IMR-90 (cell line): ENCODE results near the gene CSRNP3. TPM values are rescaled to one million over a fixed set of nuclear protein-coding genes. Genes with fewer than 3 reads are reported as not detected.

Experiments
- ATAC-seq: fragments of 200-7000 bp; cut with Tn5 transposase; 2 replicates; pipeline ENCODE4 v1.9.1; 2020; ENCODE audit warnings: low read depth, mild to moderate bottlenecking, moderate library complexity
- BruUV-seq: library from RNA; stranded (reverse); fragments of 400-500 nt; replicated peaks from 2 replicates; lab custom pipeline; 2021; lab: Mats Ljungman, UMichigan
- CTCF ChIA-PET: fragments of 300-600 bp; formaldehyde crosslinking; extraction: SDS; loops from one replicate; lab custom pipeline; 2021; ENCODE audit warnings: antibody characterized with exemption; lab: Yijun Ruan, JAX
- POLR2A ChIA-PET: fragments of 300-600 bp; sonication (Branson Sonifier 250); formaldehyde crosslinking; loops from one replicate; lab custom pipeline; 2022; ENCODE audit warnings: antibody characterized with exemption; ENCODE audit not compliant: unreplicated experiment; lab: Charles Lee
- DNase-seq: peaks from one replicate; pipeline ENCODE4 v3.0.0; 2013
- H2AFZ ChIP-seq: replicated peaks from 2 replicates; pipeline ENCODE3; 2013; ENCODE audit warnings: low read length, mild to moderate bottlenecking; ENCODE audit not compliant: poor library complexity
- H2AK5ac ChIP-seq: 2 replicates; pipeline ENCODE4 v1.6.1; 2013; ENCODE audit warnings: low read depth, low read length, inconsistent platforms
- H2AK9ac ChIP-seq: replicated peaks from 2 replicates; pipeline ENCODE3; 2013; ENCODE audit warnings: mild to moderate bottlenecking, low read depth, low read length, moderate library complexity; ENCODE audit not compliant: poor library complexity
- H2BK120ac ChIP-seq: 2 replicates; pipeline ENCODE4 v1.6.1; 2013; ENCODE audit warnings: low read depth, low read length, inconsistent platforms
- H2BK15ac ChIP-seq: 3 replicates; pipeline ENCODE4 v1.6.1; 2013; ENCODE audit warnings: low read depth, low read length, inconsistent platforms
- H2BK20ac ChIP-seq: 2 replicates; pipeline ENCODE4 v1.6.1; 2013; ENCODE audit warnings: low read depth, mild to moderate bottlenecking, inconsistent platforms, low read length, moderate library complexity
- H2BK5ac ChIP-seq: 2 replicates; pipeline ENCODE4 v1.6.1; 2013; ENCODE audit warnings: mild to moderate bottlenecking, low read depth, low read length, inconsistent platforms; ENCODE audit not compliant: poor library complexity, severe bottlenecking
- H3K14ac ChIP-seq: replicated peaks from 2 replicates; pipeline ENCODE4 v1.6.1; 2013; ENCODE audit warnings: low read depth, low read length, inconsistent platforms
- H3K18ac ChIP-seq: 2 replicates; pipeline ENCODE4 v1.6.1; 2013; ENCODE audit warnings: low read depth, low read length, control low read depth
- H3K23ac ChIP-seq: 2 replicates; pipeline ENCODE4 v1.6.1; 2013; ENCODE audit warnings: low read depth, low read length, inconsistent platforms
- H3K27ac ChIP-seq: 2 replicates; pipeline ENCODE4 v1.5.1; 2013; ENCODE audit warnings: mild to moderate bottlenecking, control low read depth, low read length; ENCODE audit not compliant: insufficient read depth
- H3K27me3 ChIP-seq: 2 replicates; pipeline ENCODE4 v1.6.1; 2013; ENCODE audit warnings: low read length; ENCODE audit not compliant: control insufficient read depth, insufficient read depth
- H3K36me3 ChIP-seq: 2 replicates; pipeline ENCODE4 v1.6.1; 2013; ENCODE audit warnings: low read length, mixed read lengths; ENCODE audit not compliant: control insufficient read depth, insufficient read depth
- H3K4ac ChIP-seq: 2 replicates; pipeline ENCODE4 v1.6.1; 2013; ENCODE audit warnings: low read depth, low read length, inconsistent platforms
- H3K4me1 ChIP-seq: 2 replicates; pipeline ENCODE4 v1.6.1; 2013; ENCODE audit warnings: low read length, mixed read lengths; ENCODE audit not compliant: control insufficient read depth, insufficient read depth
- H3K4me2 ChIP-seq: 2 replicates; pipeline ENCODE4 v1.6.1; 2013; ENCODE audit warnings: low read depth, mild to moderate bottlenecking, control low read depth, low read length, moderate library complexity
- H3K4me3 ChIP-seq: 2 replicates; pipeline ENCODE4 v1.5.1; 2013; ENCODE audit warnings: low read depth, mild to moderate bottlenecking, control low read depth, low read length, moderate library complexity; ENCODE audit not compliant: insufficient read depth
- H3K56ac ChIP-seq: 2 replicates; pipeline ENCODE4 v1.6.1; 2013; ENCODE audit warnings: low read length, inconsistent platforms; ENCODE audit not compliant: insufficient read depth; ENCODE audit errors: extremely low read depth
- H3K79me1 ChIP-seq, 2 experiments: 2 replicates each; pipeline ENCODE4 v1.6.1; 2013; ENCODE audit warnings: low read length in 2 of 2, inconsistent platforms in 1 of 2, low read depth in 1 of 2
- H3K9ac ChIP-seq: 2 replicates; pipeline ENCODE4 v1.6.1; 2013; ENCODE audit warnings: low read depth, low read length, control low read depth
- H3K9me1 ChIP-seq: 2 replicates; pipeline ENCODE4 v1.6.1; 2013; ENCODE audit warnings: low read length, inconsistent platforms; ENCODE audit not compliant: insufficient read depth
- H3K9me3 ChIP-seq: 2 replicates; pipeline ENCODE4 v1.6.1; 2013; ENCODE audit warnings: low read length; ENCODE audit not compliant: control insufficient read depth, insufficient read depth
- H4K20me1 ChIP-seq: 2 replicates; pipeline ENCODE4 v1.6.1; 2013; ENCODE audit warnings: low read length, inconsistent platforms; ENCODE audit not compliant: insufficient read depth
- H4K5ac ChIP-seq: 2 replicates; pipeline ENCODE4 v1.6.1; 2013; ENCODE audit warnings: mild to moderate bottlenecking, low read depth, low read length, control low read depth
- H4K8ac ChIP-seq, 2 experiments: 2 replicates each; pipeline ENCODE4 v1.6.1; 2013; ENCODE audit warnings: low read depth in 2 of 2, low read length in 2 of 2, control low read depth in 1 of 2, inconsistent platforms in 1 of 2
- H4K91ac ChIP-seq: 2 replicates; pipeline ENCODE4 v1.6.1; 2013; ENCODE audit warnings: low read depth, low read length, inconsistent platforms; ENCODE audit not compliant: insufficient read depth
- BHLHE40 ChIP-seq: fragments of 150-350 bp; IDR thresholded peaks from 2 replicates; pipeline ENCODE4 v1.6.1; 2016; ENCODE audit warnings: mild to moderate bottlenecking, low read depth, low read length
- CEBPB ChIP-seq: IDR thresholded peaks from 2 replicates; pipeline ENCODE4 v1.6.1; 2012; ENCODE audit warnings: low read depth, low read length, improper control_type of control experiment
- CHD1 ChIP-seq: IDR thresholded peaks from 2 replicates; pipeline ENCODE4 v1.6.1; 2012; ENCODE audit warnings: low read depth, low read length, improper control_type of control experiment
- FOS ChIP-seq: fragments of 150-350 bp; IDR thresholded peaks from 2 replicates; pipeline ENCODE4 v1.6.1; 2016; ENCODE audit warnings: low read depth, low read length
- MAFK ChIP-seq: IDR thresholded peaks from 2 replicates; pipeline ENCODE4 v1.6.1; 2012; ENCODE audit warnings: low read depth, low read length, improper control_type of control experiment
- MXI1 ChIP-seq: IDR thresholded peaks from 2 replicates; pipeline ENCODE4 v1.6.1; 2012; ENCODE audit warnings: low read depth, mild to moderate bottlenecking, low read length, moderate library complexity, borderline replicate concordance
- NFE2L2 ChIP-seq: fragments of 150-350 bp; IDR thresholded peaks from 2 replicates; pipeline ENCODE4 v1.6.1; 2016; ENCODE audit warnings: low read depth, mild to moderate bottlenecking, low read length
- POLR2A ChIP-seq: IDR thresholded peaks from 2 replicates; pipeline ENCODE4 v1.6.1; 2012; ENCODE audit warnings: mild to moderate bottlenecking, low read depth, low read length
- RAD21 ChIP-seq: IDR thresholded peaks from 2 replicates; pipeline ENCODE4 v1.6.1; 2012; ENCODE audit warnings: low read length, improper control_type of control experiment
- RCOR1 ChIP-seq: IDR thresholded peaks from 2 replicates; pipeline ENCODE4 v1.6.1; 2012; ENCODE audit warnings: mild to moderate bottlenecking, low read length, improper control_type of control experiment; ENCODE audit not compliant: insufficient replicate concordance
- RFX5 ChIP-seq: IDR thresholded peaks from 2 replicates; pipeline ENCODE4 v1.8.0; 2012; ENCODE audit warnings: low read depth, mild to moderate bottlenecking, low read length, moderate library complexity
- SMC3 ChIP-seq: fragments of 150-350 bp; IDR thresholded peaks from 2 replicates; pipeline ENCODE4 v1.6.1; 2016; ENCODE audit warnings: low read depth, mild to moderate bottlenecking, antibody characterized with exemption, low read length, moderate library complexity
- WGBS, 2 experiments: methylation state at CpG; one replicate each; pipeline versions ENCODE4 v1.1.5 to v1.1.7; 2013; ENCODE audit warnings: missing lambda C conversion rate in 2 of 2; ENCODE audit not compliant: insufficient read length in 1 of 2; ENCODE audit errors: extremely low coverage in 2 of 2; 5-methylcytosine and 5-hydroxymethylcytosine counted together
- dilution Hi-C: fragments of 300-500 bp; cut with HindIII; formaldehyde crosslinking; loops from one replicate; pipeline ENCODE4 v1.14.3; 2018; ENCODE audit warnings: low sequenced_read_pairs; ENCODE audit not compliant: unreplicated experiment
- in situ Hi-C: fragments of 300-500 bp; cut with MboI; formaldehyde crosslinking; loops from 3 replicates; pipeline ENCODE4 v1.14.3; 2019; ENCODE audit warnings: low sequenced_read_pairs, inconsistent platforms, mixed read lengths
- intact Hi-C: fragments of 100-400 bp; cut with micrococcal nuclease; formaldehyde crosslinking; loops from 2 replicates; pipeline ENCODE4 v1.10.0; 2022
- polyA plus RNA-seq, 3 experiments: library from polyadenylated mRNA; depleted of rRNA; stranded (reverse); fragments of >200 nt; gene quantifications; 2 replicates each; pipeline ENCODE4 v1.2.3, GENCODE V29; 2012; ENCODE audit warnings: low replicate concordance in 1 of 3
- total RNA-seq: library from RNA; depleted of rRNA; stranded (reverse); fragments of >200 nt; gene quantifications from 2 replicates; pipeline ENCODE4 v1.2.3, GENCODE V29; 2012
- TF ChIP-seq, protein P1 (sequence below): fragments of 150-350 bp; IDR thresholded peaks from 2 replicates; pipeline ENCODE4 v1.6.1; 2017; ENCODE audit warnings: mild to moderate bottlenecking, antibody characterized with exemption, low read length, low read depth
- TF ChIP-seq, protein P2 (sequence below): fragments of 150-350 bp; IDR thresholded peaks from 2 replicates; pipeline ENCODE4 v1.6.1; 2016; ENCODE audit warnings: low read depth, mild to moderate bottlenecking, low read length, moderate library complexity, borderline replicate concordance

CSRNP3 gene
- total and polyA plus RNA-seq, 2 of the 4 experiments (the other 2 are of a cell fraction): 0.21 to 0.72 TPM

DNA sequence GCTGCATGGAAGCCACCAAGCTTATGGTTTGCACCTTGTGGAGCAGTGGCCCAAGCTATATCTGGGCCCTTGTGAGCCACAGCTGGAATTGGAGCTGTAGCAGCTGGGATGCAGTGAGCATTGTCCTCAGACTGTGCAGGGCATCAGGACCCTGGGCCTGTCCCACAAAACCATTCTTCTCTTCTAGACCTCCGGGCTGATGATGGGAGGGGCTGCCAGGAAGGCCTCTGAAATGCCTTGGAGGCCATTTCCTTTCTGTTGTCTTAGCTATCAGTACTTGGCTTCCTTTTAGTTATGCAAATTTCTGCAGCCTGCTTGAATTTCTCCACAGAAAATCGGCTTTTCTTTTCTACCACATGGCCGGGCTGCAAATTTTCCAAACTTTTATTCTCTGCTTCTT, 46.4 kb upstream of the CSRNP3 start:
- dilution Hi-C loops (no loop called here), intact Hi-C loops (no loop called here), in situ Hi-C loops (no loop called here)
- Histone ChIP-seq H3K4ac (no peak overlapping the region), H3K18ac (no peak overlapping the region), H2BK120ac (no peak overlapping the region), H3K27ac (no peak overlapping the region), H3K79me1 (no peaks in the 10 kb centered on the region), H3K9me1 (no peaks in the 10 kb centered on the region), H2BK20ac (no peak overlapping the region), H3K9me3 (no peaks in the 10 kb centered on the region), H3K56ac (no peak overlapping the region), H2AFZ (no peak overlapping the region), H2AK5ac (no peak overlapping the region), H3K27me3 (no peaks in the 10 kb centered on the region), H3K4me3 (no peak overlapping the region), H3K23ac (no peak overlapping the region), H3K9ac (no peak overlapping the region), H4K5ac (no peak overlapping the region), H4K8ac (no peak overlapping the region), H2BK5ac (no peak overlapping the region), H3K36me3 (no peaks in the 10 kb centered on the region), H3K4me2 (no peak overlapping the region), H4K20me1 (no peaks in the 10 kb centered on the region), H3K4me1 (no peaks in the 10 kb centered on the region), H2BK15ac (no peak overlapping the region), H4K91ac (no peak overlapping the region), H3K14ac (no peak overlapping the region), H2AK9ac (no peak overlapping the region)
- WGBS, 2 experiments: no CpG with 5 or more reads among the region's 3 CpGs
- TF ChIP-seq SMC3: no peak
- no peak for TF ChIP-seq CHD1
- TF ChIP-seq, protein P1, sequence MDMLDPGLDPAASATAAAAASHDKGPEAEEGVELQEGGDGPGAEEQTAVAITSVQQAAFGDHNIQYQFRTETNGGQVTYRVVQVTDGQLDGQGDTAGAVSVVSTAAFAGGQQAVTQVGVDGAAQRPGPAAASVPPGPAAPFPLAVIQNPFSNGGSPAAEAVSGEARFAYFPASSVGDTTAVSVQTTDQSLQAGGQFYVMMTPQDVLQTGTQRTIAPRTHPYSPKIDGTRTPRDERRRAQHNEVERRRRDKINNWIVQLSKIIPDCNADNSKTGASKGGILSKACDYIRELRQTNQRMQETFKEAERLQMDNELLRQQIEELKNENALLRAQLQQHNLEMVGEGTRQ: no peak
- no peak for TF ChIP-seq MXI1
- TF ChIP-seq FOS: no peak
- TF ChIP-seq RCOR1: no peak
- no peak for TF ChIP-seq BHLHE40
- TF ChIP-seq, protein P2, sequence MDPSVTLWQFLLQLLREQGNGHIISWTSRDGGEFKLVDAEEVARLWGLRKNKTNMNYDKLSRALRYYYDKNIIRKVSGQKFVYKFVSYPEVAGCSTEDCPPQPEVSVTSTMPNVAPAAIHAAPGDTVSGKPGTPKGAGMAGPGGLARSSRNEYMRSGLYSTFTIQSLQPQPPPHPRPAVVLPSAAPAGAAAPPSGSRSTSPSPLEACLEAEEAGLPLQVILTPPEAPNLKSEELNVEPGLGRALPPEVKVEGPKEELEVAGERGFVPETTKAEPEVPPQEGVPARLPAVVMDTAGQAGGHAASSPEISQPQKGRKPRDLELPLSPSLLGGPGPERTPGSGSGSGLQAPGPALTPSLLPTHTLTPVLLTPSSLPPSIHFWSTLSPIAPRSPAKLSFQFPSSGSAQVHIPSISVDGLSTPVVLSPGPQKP: no peak
- no peak for TF ChIP-seq POLR2A
- TF ChIP-seq NFE2L2: no peak
- TF ChIP-seq RAD21: no peak
- no peak for TF ChIP-seq CEBPB
- TF ChIP-seq RFX5: no peak
- no peak for TF ChIP-seq MAFK
- ChIA-PET CTCF (no interaction called here), POLR2A (no interaction called here)
- ATAC-seq (no peak), DNase-seq (no peak)
- BruUV-seq: no TSS peak
